H1 (cell line): ENCODE measurements around the gene CYBA.

Source experiments
- RAD21 ChIP-seq, 2 experiments: IDR thresholded peaks in 1 of 2; conservative IDR thresholded peaks in 1 of 2; 2 replicates each; pipeline ENCODE4 v1.6.1; 2011; ENCODE audit warnings: low read depth in 2 of 2, low read length in 2 of 2, improper control_type of control experiment in 1 of 2, inconsistent platforms in 1 of 2, mild to moderate bottlenecking in 1 of 2, moderate library complexity in 1 of 2
- YY1 ChIP-seq: IDR thresholded peaks from 2 replicates; pipeline ENCODE4 v1.6.1; 2011; ENCODE audit warnings: low read depth, mild to moderate bottlenecking, low read length
- TF ChIP-seq, protein P1 (sequence below), 3 experiments: IDR thresholded peaks; 1 replicate in 2 of 3; 2 replicates in 1 of 3; pipeline versions ENCODE4 v1.5.1 to v1.6.1; 2011; ENCODE audit warnings: low read length in 3 of 3, mild to moderate bottlenecking in 3 of 3, inconsistent platforms in 2 of 3, low read depth in 1 of 3, moderate library complexity in 1 of 3; ENCODE audit not compliant: insufficient read depth in 1 of 3; ENCODE audit errors: control extremely low read depth in 1 of 3

DNA sequence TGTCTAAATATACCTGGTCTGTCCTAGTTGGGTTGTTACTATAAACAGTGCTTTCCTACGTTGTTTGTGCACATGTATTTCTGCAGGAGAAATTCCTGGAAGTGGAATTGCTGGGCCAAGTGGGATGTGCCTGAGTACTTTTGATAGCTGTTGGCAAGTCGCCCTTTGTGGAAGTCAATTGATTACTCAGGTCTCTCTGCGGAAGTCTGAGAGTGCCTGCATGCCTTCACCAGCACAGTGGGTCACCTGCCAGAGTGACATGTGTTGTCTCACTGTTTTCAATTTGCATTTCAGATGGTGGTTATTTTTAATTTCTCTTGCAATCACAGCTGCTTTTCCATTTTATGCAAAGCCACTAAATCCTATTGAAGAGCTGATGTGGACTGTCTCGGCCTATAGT lies 14.3 kb upstream of the CYBA start:
- TF ChIP-seq RAD21 (IDR thresholded peaks at IDR 0.05 in 1 of 2, conservative IDR thresholded peaks at IDR 0.05 in 1 of 2; ENCODE audit: low read depth in 2 of 2, low read length in 2 of 2) (no peak), YY1 (no peak)
- TF ChIP-seq, protein P1, sequence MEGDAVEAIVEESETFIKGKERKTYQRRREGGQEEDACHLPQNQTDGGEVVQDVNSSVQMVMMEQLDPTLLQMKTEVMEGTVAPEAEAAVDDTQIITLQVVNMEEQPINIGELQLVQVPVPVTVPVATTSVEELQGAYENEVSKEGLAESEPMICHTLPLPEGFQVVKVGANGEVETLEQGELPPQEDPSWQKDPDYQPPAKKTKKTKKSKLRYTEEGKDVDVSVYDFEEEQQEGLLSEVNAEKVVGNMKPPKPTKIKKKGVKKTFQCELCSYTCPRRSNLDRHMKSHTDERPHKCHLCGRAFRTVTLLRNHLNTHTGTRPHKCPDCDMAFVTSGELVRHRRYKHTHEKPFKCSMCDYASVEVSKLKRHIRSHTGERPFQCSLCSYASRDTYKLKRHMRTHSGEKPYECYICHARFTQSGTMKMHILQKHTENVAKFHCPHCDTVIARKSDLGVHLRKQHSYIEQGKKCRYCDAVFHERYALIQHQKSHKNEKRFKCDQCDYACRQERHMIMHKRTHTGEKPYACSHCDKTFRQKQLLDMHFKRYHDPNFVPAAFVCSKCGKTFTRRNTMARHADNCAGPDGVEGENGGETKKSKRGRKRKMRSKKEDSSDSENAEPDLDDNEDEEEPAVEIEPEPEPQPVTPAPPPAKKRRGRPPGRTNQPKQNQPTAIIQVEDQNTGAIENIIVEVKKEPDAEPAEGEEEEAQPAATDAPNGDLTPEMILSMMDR (IDR thresholded peaks at IDR 0.05; ENCODE audit: control extremely low read depth in 1 of 3, insufficient read depth in 1 of 3, low read depth in 1 of 3, low read length in 3 of 3) = no peak
